Fibroblast of villous mesenchyme (primary cell): Measurements from ENCODE around the gene PPP1R14D. TPM values are rescaled to one million over a fixed set of nuclear protein-coding genes. Genes with fewer than 3 reads are reported as not detected.

Experiments used
- DNase-seq: peaks from one replicate; pipeline ENCODE4 v3.0.0-alpha.2; 2010; ENCODE audit warnings: low read depth
- H3K4me3 ChIP-seq: 2 replicates; pipeline ENCODE4 v1.5.1; 2011; ENCODE audit warnings: low read depth, mild to moderate bottlenecking, low read length
- total RNA-seq: library from RNA; depleted of rRNA; stranded (reverse); fragments of >200 nt; gene quantifications from 2 replicates; pipeline ENCODE4 v1.2.3, GENCODE V29; 2012
- TF ChIP-seq, protein P1 (sequence below): IDR thresholded peaks from 2 replicates; pipeline ENCODE4 v1.5.1; 2012; ENCODE audit warnings: low read depth, mild to moderate bottlenecking, low read length; ENCODE audit not compliant: insufficient read depth

The PPP1R14D gene
- total RNA-seq, 1 donor = not detected

DNA sequence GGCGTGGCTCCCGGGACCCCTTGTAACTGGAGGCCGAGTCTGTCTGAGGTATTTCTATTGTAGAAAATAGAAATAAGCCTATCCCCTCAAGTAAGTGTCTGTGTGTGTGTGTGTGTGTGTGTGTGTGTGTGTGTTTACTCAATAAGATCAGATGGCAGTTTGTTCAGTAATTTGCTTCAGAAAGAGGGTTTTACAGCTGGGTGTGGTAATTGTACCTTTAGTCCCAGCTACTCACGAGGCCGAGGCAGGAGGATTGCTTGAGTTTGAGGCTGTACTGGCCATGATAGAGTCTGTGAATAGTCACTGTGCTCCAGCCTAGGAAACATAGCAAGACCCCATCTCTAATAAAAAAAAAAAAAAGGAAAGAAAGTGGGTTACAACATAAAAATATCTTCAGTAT, 24.0 kb upstream of the PPP1R14D start:
- TF ChIP-seq, protein P1, sequence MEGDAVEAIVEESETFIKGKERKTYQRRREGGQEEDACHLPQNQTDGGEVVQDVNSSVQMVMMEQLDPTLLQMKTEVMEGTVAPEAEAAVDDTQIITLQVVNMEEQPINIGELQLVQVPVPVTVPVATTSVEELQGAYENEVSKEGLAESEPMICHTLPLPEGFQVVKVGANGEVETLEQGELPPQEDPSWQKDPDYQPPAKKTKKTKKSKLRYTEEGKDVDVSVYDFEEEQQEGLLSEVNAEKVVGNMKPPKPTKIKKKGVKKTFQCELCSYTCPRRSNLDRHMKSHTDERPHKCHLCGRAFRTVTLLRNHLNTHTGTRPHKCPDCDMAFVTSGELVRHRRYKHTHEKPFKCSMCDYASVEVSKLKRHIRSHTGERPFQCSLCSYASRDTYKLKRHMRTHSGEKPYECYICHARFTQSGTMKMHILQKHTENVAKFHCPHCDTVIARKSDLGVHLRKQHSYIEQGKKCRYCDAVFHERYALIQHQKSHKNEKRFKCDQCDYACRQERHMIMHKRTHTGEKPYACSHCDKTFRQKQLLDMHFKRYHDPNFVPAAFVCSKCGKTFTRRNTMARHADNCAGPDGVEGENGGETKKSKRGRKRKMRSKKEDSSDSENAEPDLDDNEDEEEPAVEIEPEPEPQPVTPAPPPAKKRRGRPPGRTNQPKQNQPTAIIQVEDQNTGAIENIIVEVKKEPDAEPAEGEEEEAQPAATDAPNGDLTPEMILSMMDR = no peak
- H3K4me3 ChIP-seq = no peak overlapping the region
- no peak for DNase-seq

DNA sequence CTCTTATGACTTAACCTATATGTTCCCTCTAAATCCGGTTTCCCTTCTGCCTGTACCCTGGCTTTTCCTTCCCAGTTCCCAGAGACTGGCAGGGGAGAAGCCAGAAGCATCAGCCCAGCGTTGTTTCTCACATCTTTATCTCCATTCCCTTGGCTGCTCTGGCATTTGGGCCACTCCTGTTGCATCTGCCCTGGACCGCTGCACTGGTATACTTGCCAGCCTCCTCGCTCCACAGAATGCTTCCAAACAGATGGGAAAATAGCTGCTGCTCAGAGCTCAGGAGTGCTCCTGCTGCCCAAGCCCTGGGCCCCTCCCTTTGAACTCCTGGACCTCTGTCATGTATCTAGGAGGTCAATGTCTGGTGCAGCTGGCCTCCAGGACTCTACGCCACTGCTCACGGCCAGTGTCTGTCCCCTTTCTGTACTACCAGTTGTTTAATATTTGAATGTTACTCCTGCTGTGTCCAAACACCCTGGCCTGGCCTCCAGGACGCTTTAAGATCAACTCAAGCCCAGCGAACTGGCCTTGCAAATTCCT, 22.1 kb upstream of the PPP1R14D start:
- no peak overlapping the region for H3K4me3 ChIP-seq
- TF ChIP-seq, protein P1 = no peak
- DNase-seq = no peak

DNA sequence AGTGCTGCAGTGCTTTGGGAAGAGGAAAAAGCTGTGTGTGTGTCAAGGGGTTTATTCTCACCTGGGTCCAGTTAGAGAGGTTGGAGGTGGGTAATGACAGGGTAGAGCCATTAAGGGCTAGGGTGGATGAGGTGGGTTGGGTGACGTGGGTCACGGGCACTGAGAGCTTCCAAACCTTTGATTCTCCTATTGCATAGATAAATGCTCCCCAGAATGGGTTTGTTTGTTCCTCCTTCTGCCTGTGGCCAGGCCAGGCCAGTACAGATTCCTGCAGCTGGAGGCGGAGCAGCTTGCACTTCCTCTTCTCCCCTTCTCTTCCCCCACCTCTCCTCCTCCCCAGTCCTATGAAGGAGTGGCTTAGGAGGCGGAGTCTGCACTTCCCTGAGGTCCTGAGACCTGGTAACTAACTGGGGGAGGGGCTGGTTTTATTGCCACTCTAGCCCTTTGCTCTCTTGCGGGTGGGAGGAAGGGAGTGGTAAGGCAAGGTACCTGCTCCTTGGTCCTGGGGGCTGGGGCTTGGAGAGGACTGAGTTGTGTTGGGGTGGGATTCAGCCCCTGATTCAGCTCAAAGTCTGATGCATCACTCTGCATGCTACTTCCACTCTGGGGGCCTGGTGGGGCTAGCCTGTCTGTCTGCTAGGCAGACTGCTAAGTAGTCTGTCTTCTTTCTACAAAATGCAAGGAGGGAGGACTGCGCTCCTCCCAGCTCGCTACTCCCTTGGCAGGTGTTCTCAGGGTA, 18.9 kb upstream of the PPP1R14D start:
- TF ChIP-seq, protein P1 = no peak
- no peak overlapping the region for H3K4me3 ChIP-seq
- DNase-seq = peak; percentile 11

DNA sequence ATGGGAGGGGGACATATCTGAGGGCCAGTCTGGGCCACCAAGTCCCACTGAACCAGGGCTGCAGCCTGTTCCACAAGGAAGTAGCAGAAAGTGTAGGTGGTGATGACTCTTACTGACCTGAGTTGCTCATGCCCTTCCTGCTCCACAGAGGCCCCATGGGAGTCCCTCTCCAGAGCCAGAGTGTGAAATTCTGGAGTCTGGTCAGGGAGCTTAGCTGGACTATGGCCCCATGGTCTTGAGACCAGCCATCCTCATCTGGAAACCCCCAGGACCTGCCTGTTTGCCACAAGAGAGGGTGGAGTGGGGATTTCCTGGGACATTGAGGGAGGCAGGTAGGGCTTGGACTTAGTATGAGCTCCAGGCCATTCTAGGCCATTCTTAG, 18.3 kb upstream of the PPP1R14D start:
- no peak for DNase-seq
- TF ChIP-seq, protein P1 = no peak
- H3K4me3 ChIP-seq = no peak overlapping the region

DNA sequence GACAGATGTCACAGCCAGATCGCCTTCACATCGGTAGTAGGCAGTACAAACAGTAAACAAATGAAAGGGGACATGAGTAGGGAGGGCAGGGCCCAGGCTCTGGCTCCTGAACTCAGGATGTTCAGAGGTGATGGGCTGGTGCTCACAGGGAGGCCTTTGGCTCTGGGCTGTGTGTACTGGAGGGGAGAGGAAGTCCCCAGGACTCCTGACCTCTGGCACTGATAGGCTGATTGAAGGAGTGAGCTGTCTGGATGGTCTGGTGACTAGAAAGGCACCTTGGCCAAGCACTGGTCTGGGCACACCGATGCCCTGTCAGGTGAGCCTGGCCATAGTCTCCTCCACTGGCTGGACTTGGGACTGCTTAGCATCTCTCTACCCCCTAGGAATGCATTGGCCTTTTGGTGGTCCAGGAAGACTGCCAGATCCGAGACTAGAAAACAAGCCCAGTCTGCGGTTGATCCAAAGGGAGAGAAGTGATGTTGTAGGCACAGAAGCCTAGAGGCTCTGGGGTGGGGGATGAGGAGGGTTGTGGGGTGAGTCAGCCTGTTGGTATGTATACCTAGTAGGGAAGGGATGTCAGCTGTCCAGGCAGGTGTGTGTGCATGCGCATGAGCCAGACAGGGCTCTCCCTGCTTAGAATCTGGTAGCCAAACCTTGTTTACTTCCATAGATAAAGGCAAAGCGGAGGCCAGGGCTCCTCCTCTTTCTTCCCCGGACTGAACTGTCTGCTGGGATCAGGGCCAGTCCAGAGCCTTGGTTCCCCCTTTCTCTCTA, 17.2 kb upstream of the PPP1R14D start:
- H3K4me3 ChIP-seq = no peak overlapping the region
- DNase-seq = no peak
- TF ChIP-seq, protein P1 = no peak

DNA sequence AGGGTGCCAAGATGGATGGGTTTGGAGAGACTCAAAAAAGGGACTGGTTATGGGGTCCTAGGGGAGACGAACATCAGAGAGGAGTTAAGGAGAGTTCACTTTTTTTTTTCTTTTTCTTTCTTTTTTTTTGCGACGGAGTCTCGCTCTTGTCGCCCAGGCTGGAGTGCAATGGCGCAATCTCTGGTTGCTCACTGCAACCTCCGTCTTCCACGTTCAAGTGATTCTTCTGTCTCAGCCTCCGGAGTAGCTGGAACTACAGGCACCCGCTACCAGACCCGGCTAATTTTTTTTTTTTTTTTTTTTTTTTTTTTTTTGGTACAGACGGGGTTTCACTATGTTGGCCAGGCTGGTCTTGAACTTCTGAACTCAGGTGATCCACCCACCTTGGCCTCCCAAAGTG, 16.5 kb upstream of the PPP1R14D start:
- DNase-seq = no peak
- H3K4me3 ChIP-seq = peak overlapping the region; percentile 50
- TF ChIP-seq, protein P1 = no peak
